GM18499 (cell line): ENCODE measurements around the gene RAPGEF5.

Experiments used
- ATAC-seq: cut with Tn5 transposase; IDR thresholded peaks from one replicate; pipeline ENCODE4 v1.9.1; 2021; ENCODE audit warnings: moderate number of reproducible peaks; ENCODE audit not compliant: insufficient read depth, unreplicated experiment

The RAPGEF5 gene

DNA sequence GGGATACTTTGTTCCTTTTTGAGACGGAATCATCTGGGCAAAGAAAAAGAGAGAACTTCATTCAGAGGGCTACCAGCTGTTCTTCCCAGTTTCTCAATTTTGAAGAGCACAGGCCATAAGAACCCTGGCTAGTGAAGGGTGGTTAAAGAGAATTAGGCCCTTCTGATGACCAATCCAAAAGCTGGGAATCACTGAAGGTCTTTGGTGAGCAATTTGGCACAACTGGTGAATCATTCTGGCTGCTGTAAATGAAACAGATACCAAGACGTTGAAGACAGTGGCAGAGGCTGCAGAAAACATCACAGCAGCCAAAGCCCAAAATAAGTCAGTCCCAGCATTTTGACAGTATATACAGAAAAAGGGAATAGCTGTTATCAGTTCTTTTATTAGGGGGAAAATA, 5.1 kb downstream of the RAPGEF5 start:
- ATAC-seq, result no peak

DNA sequence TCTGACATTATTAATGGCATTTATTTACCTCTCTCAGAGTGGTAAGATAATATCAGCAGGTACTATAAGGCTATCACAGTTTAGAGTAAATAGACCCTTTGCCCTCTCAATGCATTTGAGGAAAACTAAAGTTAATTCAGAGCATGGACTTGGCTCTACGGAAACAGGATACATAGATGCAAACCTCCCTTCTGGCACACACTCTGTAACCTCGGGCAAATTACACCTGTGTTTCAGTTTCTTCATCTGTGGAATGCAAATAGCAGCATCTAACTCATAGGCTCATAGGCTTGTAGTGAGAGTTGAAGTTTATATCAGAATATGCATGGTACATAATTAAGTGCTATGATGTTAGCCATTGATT, 5.6 kb downstream of the RAPGEF5 start:
- ATAC-seq, result peak; percentile 55

GRCh38 chr7:22350466-22351328, 6.3 kb downstream of the RAPGEF5 start:
- ATAC-seq, result peak; percentile 36

DNA sequence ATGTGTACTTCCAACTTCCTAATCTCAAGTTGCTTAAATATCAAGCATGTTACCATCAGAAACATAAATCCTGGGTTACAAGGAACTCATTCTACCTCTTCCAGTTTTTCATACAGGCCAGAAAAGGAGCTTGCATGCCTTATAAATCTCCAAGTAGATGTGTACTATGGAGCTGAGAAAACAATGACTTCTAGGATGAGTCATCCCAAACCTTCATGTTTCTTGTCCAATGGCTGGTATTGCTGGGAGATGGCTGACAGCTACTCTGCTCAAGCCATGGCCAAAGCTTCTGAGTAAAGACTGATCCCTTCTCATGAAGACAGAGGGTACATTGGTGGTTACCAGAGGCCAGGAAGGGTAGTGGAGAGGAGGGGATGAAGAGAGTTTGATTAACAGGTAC, 8.6 kb downstream of the RAPGEF5 start:
- no peak for ATAC-seq

DNA sequence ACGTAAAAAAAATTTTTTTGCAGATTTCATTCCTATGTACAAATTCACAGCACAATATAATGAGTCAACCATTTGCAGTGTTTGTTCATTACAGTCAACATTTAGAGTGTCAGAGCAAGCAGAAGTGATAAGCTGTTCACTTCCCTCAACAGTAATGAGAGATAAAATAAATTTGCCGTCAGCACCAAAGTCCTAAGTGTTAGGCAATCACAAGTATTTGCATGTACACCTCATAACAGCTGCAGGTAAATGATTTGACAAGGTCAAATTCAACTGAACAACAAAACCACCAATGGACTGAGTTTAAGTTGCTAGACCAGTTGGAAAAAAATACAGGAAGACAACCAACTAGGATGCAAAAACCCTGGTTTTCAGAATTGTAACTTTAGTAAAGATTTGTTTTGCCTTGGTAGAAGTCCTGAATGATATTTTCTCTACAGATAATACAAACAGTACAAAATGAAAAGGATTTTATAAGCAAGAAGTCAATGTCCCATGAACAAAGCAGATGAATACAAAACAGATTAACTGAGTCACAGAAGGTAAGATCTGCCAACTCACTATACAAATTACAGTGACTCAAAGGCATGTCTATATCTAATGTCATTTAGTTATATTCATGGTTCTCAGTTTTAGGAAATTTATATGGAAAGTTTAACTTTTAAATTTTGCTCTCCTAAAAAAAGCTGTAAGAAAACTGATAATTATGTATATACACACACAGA, 10.4 kb downstream of the RAPGEF5 start:
- no peak for ATAC-seq

DNA sequence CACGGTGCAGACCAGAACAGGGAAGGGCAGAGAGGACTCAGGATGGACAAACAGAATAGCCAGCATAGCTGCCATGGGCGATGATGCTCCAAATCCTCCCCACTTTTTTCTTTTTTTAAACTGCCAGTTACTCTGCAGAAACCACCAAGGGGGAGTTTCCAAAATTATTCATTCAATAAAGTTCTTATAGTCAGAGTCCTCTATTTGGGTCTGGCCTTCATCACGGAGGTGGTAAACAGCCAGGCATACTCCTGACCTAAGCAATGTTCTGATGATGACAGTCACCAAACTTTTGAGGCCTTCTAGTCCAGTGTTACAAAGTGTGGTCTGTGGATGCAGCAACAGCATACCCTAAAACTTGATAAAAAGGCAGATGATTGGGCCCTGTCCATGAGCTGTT, 12.3 kb downstream of the RAPGEF5 start:
- no peak for ATAC-seq

- ATAC-seq, result no peak
Observed at GRCh38 chr7:22343612-22344011, 13.3 kb downstream of the RAPGEF5 start.

- ATAC-seq, result no peak
Observed at GRCh38 chr7:22343071-22343470, 13.9 kb downstream of the RAPGEF5 start.

DNA sequence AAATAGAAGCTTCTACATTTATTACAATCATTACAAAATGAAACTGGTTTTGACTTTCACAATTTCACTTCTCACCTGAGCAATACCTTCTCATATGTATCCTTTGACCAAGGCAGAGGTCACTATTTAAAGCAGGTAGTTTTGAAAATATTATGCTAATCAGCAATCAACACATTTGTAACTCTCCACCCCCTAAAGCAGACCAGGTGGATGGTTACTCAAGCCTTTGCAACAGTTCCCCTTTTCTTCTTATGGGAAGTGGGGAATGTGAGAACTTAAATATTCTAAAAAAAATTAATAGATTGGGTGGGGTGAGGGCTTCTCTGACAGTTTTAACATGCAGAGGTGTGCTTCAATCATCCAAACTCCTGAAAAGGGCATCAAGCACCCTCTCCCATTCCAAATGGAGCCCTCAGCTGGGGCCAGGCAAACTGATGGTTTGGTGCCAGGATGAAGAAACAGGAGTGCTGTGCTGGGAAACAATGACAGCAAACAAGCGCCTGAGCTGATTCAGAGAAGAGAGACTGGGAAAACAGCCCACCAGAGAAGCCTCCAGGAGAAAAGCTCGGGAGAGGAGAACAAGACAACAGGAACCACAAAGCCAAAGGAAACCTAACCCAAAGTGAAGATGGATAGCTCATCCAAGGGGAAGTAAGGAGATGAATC, 17.1 kb downstream of the RAPGEF5 start:
- no peak for ATAC-seq

GRCh38 chr7:22338877-22339276, 18.1 kb downstream of the RAPGEF5 start:
- no peak for ATAC-seq

- no peak for ATAC-seq
Observed at GRCh38 chr7:22338411-22338810, 18.5 kb downstream of the RAPGEF5 start.

- ATAC-seq, result no peak
Observed at GRCh38 chr7:22333680-22334141, 23.2 kb downstream of the RAPGEF5 start.

DNA sequence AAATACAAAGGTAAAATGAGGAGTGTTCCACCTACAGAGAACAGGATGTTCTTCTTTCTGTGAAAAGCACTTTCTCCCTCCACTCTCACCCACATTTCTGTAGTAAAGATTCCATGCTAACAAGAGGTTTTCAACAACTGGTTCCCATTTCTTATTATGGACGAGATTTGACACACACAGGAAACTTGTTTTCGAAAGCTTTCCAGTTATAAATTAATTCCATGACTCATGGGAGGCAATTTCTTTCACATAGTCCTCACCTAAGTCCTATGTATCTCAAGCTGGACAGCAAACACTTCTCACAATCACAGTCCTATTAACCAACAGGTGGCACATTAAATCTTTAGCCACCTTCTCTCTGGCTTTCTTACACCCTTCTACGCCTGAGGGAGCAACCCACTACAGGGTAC, 24.5 kb downstream of the RAPGEF5 start:
- no peak for ATAC-seq

DNA sequence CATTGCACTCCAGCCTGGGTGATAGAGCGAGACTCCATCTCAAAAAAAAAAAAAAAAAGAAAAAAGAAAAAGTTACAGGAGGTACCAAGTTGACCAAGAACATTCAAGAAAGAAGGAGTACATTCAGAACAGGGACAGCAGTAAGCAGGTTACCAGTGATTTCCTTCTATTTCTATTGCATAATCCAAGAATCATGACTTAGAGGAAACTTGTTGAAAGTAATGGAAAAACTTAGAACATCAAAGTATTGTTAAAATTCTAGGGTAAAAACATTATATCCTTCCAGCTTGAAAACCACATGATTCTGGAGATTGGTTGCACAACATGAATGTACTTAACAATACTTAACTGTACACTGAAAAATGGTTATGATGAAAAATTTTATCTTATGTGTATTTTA, 25.2 kb downstream of the RAPGEF5 start:
- ATAC-seq, result no peak

DNA sequence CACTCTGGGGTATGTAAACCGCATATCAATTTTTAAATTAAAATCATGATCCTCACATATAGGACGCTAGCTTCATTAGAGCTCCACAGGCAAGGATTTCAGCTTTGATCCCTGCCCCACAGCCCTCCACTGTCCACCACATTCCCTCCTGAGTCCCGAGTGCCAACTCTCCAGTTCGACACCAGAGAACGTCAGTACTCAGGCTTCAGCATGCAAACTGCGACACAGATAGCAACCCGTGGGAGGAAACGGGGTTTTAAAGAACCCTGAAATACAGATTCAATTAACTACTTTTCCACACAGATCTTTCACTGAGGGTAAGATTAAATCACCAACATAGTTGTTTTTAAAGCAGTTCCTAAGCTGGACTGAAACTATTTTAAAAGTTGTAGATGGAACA, 26.1 kb downstream of the RAPGEF5 start:
- ATAC-seq, result no peak

DNA sequence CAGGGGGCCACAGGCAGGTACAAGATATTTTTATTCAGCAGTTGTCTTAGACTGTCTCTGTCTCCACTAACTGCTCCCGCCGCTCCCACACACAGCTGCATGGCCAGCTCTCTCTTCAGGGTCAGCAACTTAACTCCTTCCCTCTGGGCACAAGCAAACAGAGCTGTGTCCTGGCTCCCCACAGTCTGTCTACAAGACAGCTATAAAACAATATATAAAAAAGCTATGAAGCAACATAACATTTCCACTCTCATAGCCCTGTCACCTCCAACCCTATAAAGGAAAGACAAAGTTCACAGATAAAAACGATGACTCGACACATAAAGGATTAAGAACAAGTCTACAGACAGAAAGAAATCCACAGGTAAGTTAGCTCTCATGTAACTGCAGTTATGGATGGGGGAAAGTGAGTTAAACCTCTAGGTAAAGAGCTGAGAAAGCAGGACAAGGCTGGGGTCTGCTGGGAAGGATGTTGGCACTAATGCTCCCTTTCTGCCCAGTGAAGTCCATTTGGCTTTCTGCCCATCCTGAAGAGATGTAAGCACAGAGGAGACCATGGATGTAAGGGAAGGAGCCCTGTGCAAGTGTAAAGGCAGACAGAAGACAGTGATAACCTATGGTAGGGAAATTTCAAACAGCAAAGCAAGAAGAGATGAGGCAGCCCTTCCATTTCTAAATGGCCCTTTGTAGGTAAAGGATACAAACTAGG, 27.0 kb downstream of the RAPGEF5 start:
- ATAC-seq, result no peak

GRCh38 chr7:22326181-22326580, 30.8 kb downstream of the RAPGEF5 start:
- ATAC-seq, result no peak

- ATAC-seq, result no peak
Observed at GRCh38 chr7:22325671-22326070, 31.3 kb downstream of the RAPGEF5 start.

- no peak for ATAC-seq
Observed at GRCh38 chr7:22323714-22324113, 33.2 kb downstream of the RAPGEF5 start.

DNA sequence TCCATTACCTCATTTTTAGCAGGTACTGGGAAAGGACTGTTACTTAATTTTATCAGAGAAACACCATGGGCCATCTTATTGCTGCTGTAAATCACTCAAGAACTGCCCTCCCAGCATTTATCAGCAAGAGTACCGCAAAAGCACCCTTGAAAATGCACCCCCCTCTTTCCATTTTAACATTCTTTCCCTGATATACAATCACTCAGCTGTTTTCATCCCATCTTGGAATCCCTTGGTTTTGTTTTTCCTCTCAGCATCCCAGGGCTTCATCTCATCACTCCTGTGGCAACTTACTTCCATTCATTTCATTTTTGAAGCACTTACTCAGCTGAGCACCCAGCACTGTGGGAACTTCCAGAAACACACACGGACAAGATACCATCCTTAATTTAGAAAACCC, 36.5 kb downstream of the RAPGEF5 start:
- no peak for ATAC-seq
